Measurements from ENCODE around the gene RHOV. TPM values are rescaled to one million over a fixed set of nuclear protein-coding genes. Genes with fewer than 3 reads are reported as not detected.
A peak's percentile ranks its signal among the peaks of the same experiment; 100 is the strongest.

RHOV gene
- total RNA-seq, 2 experiments from 2014 or later, result not detected

GRCh38 chr15:40899536-40900207, 25.6 kb upstream of the RHOV start:
- CTCF ChIA-PET, result interaction anchor here (1.0 to 11.3 kb wide), 3 partner anchors 15 to 42 kb away, joined by 3 to 406 read pairs (median 4); no protein-coding TSS in a partner anchor
- Mint-ChIP-seq H3K36me3 (peaks cover 23% of the 10 kb centered on the region), H3K27ac (no peak overlapping the region)

GRCh38 chr15:40894681-40895448, 20.8 kb upstream of the RHOV start:
- peak; percentile 63 for ATAC-seq
- H3K27me3 Mint-ChIP-seq, result no peaks in the 10 kb centered on the region
- CTCF ChIA-PET, result interaction anchor here (0.6 to 11.3 kb wide), 49 partner anchors 10 to 439 kb away, joined by 3 to 406 read pairs (median 5); partner anchors contain the start of genes CCDC32, CHP1, DNAJC17 and EXD1
- peak overlapping the region; percentile 98 for H3K4me3 Mint-ChIP-seq
- DNase-seq, result peak; percentile 81
- peak overlapping the region; percentile 94 for H3K27ac Mint-ChIP-seq
- peaks cover 15% of the 10 kb centered on the region for H3K36me3 Mint-ChIP-seq
- peaks cover 32% of the 10 kb centered on the region for H3K4me1 Mint-ChIP-seq
- H3K9me3 Mint-ChIP-seq (ENCODE audit: low read depth), result no peaks in the 10 kb centered on the region

More at GRCh38 chr15:40899536-40900207, 25.6 kb upstream of the RHOV start:
- Mint-ChIP-seq H3K4me1 (peaks cover 36% of the 10 kb centered on the region), H3K9me3 (ENCODE audit: low read depth) (no peaks in the 10 kb centered on the region), H3K4me3 (no peak overlapping the region), H3K27me3 (no peaks in the 10 kb centered on the region)
- no peak for ATAC-seq
- no peak for DNase-seq

GRCh38 chr15:40893733-40894680, 20.0 kb upstream of the RHOV start, which contains the start of gene VPS18:
Gene VPS18, plus strand, starts transcription at chr15:40894450. Its CDS starts 319 bp downstream, at chr15:40894769.
- Mint-ChIP-seq H3K9me3 (ENCODE audit: low read depth) (no peaks in the 10 kb centered on the region), H3K4me3 (peak within 1 kb of the TSS; percentile 98), H3K4me1 (peaks cover 32% of the 10 kb centered on the region), H3K36me3 (peaks cover 11% of the 10 kb centered on the region), H3K27me3 (no peaks in the 10 kb centered on the region), H3K27ac (peak within 1 kb of the TSS; percentile 94)
- peak; percentile 98 for ATAC-seq
- peak; percentile 99 for DNase-seq
- CTCF ChIA-PET, result interaction anchor here (0.6 to 11.3 kb wide), 47 partner anchors 9 to 337 kb away, joined by 3 to 406 read pairs (median 5); partner anchors contain the start of genes CCDC32, CHP1, DNAJC17 and EXD1

- Mint-ChIP-seq H3K4me1 (peaks cover 32% of the 10 kb centered on the region), H3K4me3 (peak overlapping the region; percentile 98), H3K9me3 (ENCODE audit: low read depth) (no peaks in the 10 kb centered on the region), H3K36me3 (peaks cover 7% of the 10 kb centered on the region), H3K27me3 (no peaks in the 10 kb centered on the region), H3K27ac (no peak overlapping the region)
- ATAC-seq (no peak), DNase-seq (no peak)
- CTCF ChIA-PET, result interaction anchor here (1.4 to 11.3 kb wide), 11 partner anchors 13 to 195 kb away, joined by 5 to 406 read pairs (median 24); partner anchors contain the start of gene RHOV
Observed at GRCh38 chr15:40893019-40893670, 19.1 kb upstream of the RHOV start.

GRCh38 chr15:40892447-40893012, 18.5 kb upstream of the RHOV start:
- no peak overlapping the region for H3K27ac Mint-ChIP-seq

GRCh38 chr15:40891810-40892446, 17.9 kb upstream of the RHOV start:
- peaks cover 32% of the 10 kb centered on the region for H3K4me1 Mint-ChIP-seq
- DNase-seq (peak; percentile 59), ATAC-seq (no peak)
- H3K27me3 Mint-ChIP-seq, result no peaks in the 10 kb centered on the region
- no peak overlapping the region for H3K4me3 Mint-ChIP-seq
- peaks cover 3% of the 10 kb centered on the region for H3K36me3 Mint-ChIP-seq
- H3K9me3 Mint-ChIP-seq (ENCODE audit: low read depth), result no peaks in the 10 kb centered on the region
- CTCF ChIA-PET, result interaction anchor here (0.6 to 5.9 kb wide), 23 partner anchors 10 to 326 kb away, joined by 3 to 223 read pairs (median 5); partner anchors contain the start of gene RHOV
- no peak overlapping the region for H3K27ac Mint-ChIP-seq

More at GRCh38 chr15:40892447-40893012, 18.5 kb upstream of the RHOV start:
- H3K9me3 Mint-ChIP-seq (ENCODE audit: low read depth), result no peaks in the 10 kb centered on the region
- DNase-seq (no peak), ATAC-seq (no peak)
- no peak overlapping the region for H3K4me3 Mint-ChIP-seq
- H3K27me3 Mint-ChIP-seq, result no peaks in the 10 kb centered on the region
- H3K4me1 Mint-ChIP-seq, result peaks cover 32% of the 10 kb centered on the region
- CTCF ChIA-PET, result interaction anchor here (0.6 to 5.9 kb wide), 23 partner anchors 10 to 327 kb away, joined by 3 to 223 read pairs (median 5); partner anchors contain the start of gene RHOV
- H3K36me3 Mint-ChIP-seq, result peaks cover 7% of the 10 kb centered on the region

- CTCF ChIA-PET, result interaction anchor here (1.1 to 5.9 kb wide), 12 partner anchors 9 to 293 kb away, joined by 3 to 223 read pairs (median 5); partner anchors contain the start of gene RHOV
- Mint-ChIP-seq H3K27ac (no peak overlapping the region), H3K4me1 (peaks cover 31% of the 10 kb centered on the region), H3K4me3 (no peak overlapping the region), H3K36me3 (peaks cover 2% of the 10 kb centered on the region), H3K27me3 (no peaks in the 10 kb centered on the region), H3K9me3 (ENCODE audit: low read depth) (no peaks in the 10 kb centered on the region)
- no peak for ATAC-seq
- DNase-seq, result no peak
Observed at GRCh38 chr15:40891138-40891537, 17.1 kb upstream of the RHOV start.

- CTCF ChIA-PET, result interaction anchor here (1.2 to 5.9 kb wide), 3 partner anchors 15 to 34 kb away, joined by 3 to 223 read pairs (median 64); partner anchors contain the start of gene RHOV
- Mint-ChIP-seq H3K9me3 (ENCODE audit: low read depth) (no peaks in the 10 kb centered on the region), H3K27me3 (peaks cover 2% of the 10 kb centered on the region), H3K27ac (no peak overlapping the region), H3K36me3 (no peaks in the 10 kb centered on the region), H3K4me3 (no peak overlapping the region), H3K4me1 (peaks cover 29% of the 10 kb centered on the region)
- no peak for ATAC-seq
- DNase-seq, result no peak
Observed at GRCh38 chr15:40889112-40889511, 15.1 kb upstream of the RHOV start.

GRCh38 chr15:40886586-40886985, 12.6 kb upstream of the RHOV start:
- H3K36me3 Mint-ChIP-seq, result no peaks in the 10 kb centered on the region

GRCh38 chr15:40881351-40881750, 7.3 kb upstream of the RHOV start:
- Mint-ChIP-seq H3K36me3 (no peaks in the 10 kb centered on the region), H3K9me3 (ENCODE audit: low read depth) (no peaks in the 10 kb centered on the region), H3K27me3 (peaks cover 2% of the 10 kb centered on the region), H3K27ac (no peak overlapping the region), H3K4me3 (no peak overlapping the region), H3K4me1 (peaks cover 27% of the 10 kb centered on the region)
- no peak for ATAC-seq
- CTCF ChIA-PET, result interaction anchor here (0.7 to 6.4 kb wide), 8 partner anchors 8 to 32 kb away, joined by 3 to 35 read pairs (median 4); partner anchors contain the start of genes RHOV and VPS18
- DNase-seq, result no peak

More at GRCh38 chr15:40886586-40886985, 12.6 kb upstream of the RHOV start:
- no peak for ATAC-seq
- H3K4me3 Mint-ChIP-seq, result no peak overlapping the region
- CTCF ChIA-PET, result interaction anchor here (0.5 to 4.5 kb wide), 6 partner anchors 15 to 373 kb away, joined by 3 to 71 read pairs (median 4); no protein-coding TSS in a partner anchor
- no peak for DNase-seq
- peaks cover 17% of the 10 kb centered on the region for H3K4me1 Mint-ChIP-seq
- H3K27ac Mint-ChIP-seq, result no peak overlapping the region
- peaks cover 2% of the 10 kb centered on the region for H3K27me3 Mint-ChIP-seq
- H3K9me3 Mint-ChIP-seq (ENCODE audit: low read depth), result no peaks in the 10 kb centered on the region

- Mint-ChIP-seq H3K27ac (no peak overlapping the region), H3K9me3 (ENCODE audit: low read depth) (no peaks in the 10 kb centered on the region), H3K4me3 (no peak overlapping the region), H3K4me1 (peaks cover 20% of the 10 kb centered on the region), H3K27me3 (peaks cover 5% of the 10 kb centered on the region), H3K36me3 (no peaks in the 10 kb centered on the region)
- DNase-seq (no peak), ATAC-seq (peak; percentile 34)
- CTCF ChIA-PET, result interaction anchor here (6.4 to 12.6 kb wide), 2 partner anchors 15 to 22 kb away, joined by 35 to 180 read pairs; partner anchors contain the start of gene VPS18
Observed at GRCh38 chr15:40879609-40880008, 5.6 kb upstream of the RHOV start.

All from activated CD8-positive, alpha-beta memory T cell treated with anti-CD3 and anti-CD28 coated beads, Interleukin-2, amount 10 ng/mL, durations not matched to agents 7 days and 5 days (primary cell).